Activated CD8-positive, alpha-beta memory T cell treated with anti-CD3 and anti-CD28 coated beads for 36 hours (primary cell): ENCODE data around the gene CFAP97. TPM values are rescaled to one million over a fixed set of nuclear protein-coding genes. Genes with fewer than 3 reads are reported as not detected.

Source experiments
- CTCF ChIA-PET: fragments of 350-600 bp; sonication (Branson Sonifier 250); formaldehyde crosslinking; loops from one replicate; lab custom pipeline; 2021; ENCODE audit warnings: antibody characterized with exemption; lab: Charles Lee
- POLR2A ChIA-PET: fragments of 350-600 bp; sonication (Branson Sonifier 250); formaldehyde crosslinking; loops from one replicate; lab custom pipeline; 2021; ENCODE audit warnings: antibody characterized with exemption; lab: Charles Lee
- total RNA-seq, 2 experiments: library from RNA; stranded (reverse); gene quantifications; one replicate each; pipeline ENCODE4 v1.2.3, GENCODE V29; 2021

Gene CFAP97
- total RNA-seq, 2 experiments from 2014 or later = 54.1 to 54.7 TPM

DNA sequence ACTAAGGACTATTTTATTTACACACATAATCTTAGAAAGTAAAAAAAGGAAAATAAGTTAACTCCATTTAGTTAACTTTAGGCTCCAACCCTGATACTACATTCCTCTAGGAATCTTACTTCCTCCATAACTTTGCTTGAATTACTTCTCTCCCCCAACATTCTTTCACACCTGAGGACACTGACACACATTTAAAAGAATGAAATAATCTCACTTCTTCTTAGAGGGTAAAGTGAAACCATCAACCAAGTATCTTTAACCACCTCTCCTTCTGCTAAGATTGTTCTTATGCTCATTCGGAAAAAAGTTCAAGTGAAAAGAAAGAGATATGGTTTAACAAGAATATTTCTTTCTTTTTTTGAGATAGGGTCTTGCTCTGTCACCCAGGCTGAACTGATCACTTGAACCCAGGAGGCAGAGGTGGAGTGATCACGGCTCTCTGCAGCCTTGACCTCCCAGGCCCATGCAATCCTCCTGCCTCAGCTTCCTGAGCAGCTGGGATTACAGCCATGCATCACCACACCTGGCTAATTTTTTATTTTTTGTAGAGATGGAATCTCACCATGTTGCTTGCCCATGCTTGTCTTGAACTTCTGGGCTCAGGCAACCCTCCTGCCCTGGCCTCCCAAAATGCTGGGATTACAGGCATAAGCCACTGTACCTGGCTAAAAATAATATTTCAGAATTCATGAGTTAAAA lies 32.3 kb downstream of the CFAP97 start:
- ChIA-PET POLR2A (no interaction called here), CTCF (interaction anchor here (0.7 kb wide), 2 partner anchors 143 to 214 kb away, joined by 3 to 5 read pairs; no protein-coding TSS in a partner anchor)

DNA sequence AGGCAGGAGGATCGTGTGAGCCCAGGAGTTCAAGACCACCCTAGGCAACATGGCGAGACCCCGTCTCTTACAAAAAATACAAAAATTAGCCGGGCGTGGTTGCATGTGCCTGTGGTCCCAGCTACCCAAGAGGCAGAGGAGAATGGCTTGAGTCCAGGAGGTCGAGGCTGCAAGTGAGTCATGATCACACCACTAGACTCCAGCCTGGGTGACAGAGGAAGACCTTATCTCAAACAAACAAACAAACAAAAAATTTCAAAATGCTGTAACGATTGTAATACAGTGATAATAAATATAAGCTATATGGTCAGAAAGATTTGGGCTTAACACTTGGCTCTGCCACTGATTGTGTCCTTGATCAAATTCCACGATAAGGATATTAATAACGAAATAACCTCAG lies 36.6 kb downstream of the CFAP97 start:
- CTCF ChIA-PET = interaction anchor here (1.0 kb wide), 1 partner anchor 17 kb away, joined by 3 read pairs; no protein-coding TSS in a partner anchor
- POLR2A ChIA-PET = interaction anchor here (0.8 kb wide), 1 partner anchor 60 kb away, joined by 3 read pairs; no protein-coding TSS in a partner anchor

DNA sequence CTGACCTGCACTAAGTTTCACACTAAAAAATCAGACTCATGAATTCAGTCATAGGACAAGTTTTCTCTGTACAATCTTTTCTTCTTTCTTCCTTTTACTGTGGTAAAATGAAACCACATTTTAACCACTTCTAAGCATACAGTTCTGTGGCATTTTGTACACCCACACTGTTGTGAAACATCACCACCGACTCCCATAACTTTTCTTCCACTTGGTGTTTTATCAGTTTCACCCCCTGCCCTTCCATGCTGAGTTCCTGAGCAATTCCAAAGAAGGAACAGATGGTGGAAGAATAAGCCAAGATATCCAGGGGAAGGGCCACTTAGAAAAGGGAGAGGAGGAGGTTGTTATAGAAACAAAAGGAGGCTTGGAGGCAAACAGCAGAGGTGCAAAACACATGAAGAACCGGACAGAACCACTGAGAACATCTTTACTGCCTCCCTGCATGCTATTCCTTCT lies 38.2 kb downstream of the CFAP97 start:
- POLR2A ChIA-PET = no interaction called here
- CTCF ChIA-PET = interaction anchor here (1.9 kb wide), 1 partner anchor 18 kb away, joined by 7 read pairs; no protein-coding TSS in a partner anchor

DNA sequence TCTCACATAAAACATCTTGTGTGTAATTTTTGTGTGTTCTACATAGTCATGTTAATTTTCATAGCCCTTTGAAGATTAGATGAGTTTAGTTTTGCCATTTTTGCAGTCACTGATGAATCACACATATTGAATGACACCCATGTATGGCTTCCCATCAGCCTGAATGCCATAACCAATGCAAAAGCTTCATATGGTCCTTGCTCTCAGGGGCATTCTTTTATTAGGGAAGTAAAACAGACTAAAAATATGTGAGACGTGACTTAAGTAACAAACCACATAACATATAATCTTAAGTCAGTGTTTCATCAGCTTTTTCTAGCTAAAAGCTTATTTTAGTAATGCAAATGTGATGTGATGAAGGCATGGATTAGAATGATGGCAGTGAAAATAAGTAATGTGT lies 52.5 kb downstream of the CFAP97 start:
- CTCF ChIA-PET = interaction anchor here (1.1 kb wide), 1 partner anchor 32 kb away, joined by 4 read pairs; no protein-coding TSS in a partner anchor
- POLR2A ChIA-PET = no interaction called here

DNA sequence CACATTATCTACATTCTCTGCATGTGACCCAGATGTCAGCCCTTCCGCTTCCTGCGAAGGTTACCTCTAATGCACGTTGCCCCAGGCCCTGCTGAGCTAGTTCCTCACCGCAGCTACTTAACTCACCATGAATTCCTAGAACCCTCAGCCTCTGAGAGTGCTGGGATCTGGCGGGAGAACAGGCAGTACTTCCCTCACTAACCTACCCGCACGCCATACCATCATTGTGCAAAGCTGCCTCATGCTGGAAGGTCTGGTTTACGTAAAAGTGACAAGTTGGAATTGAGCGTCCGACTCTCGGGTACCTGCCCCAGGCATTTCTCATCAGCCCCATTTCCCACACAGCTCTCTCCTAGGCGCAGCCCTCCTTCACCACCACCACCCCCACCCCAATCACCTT lies 54.4 kb downstream of the CFAP97 start:
- POLR2A ChIA-PET = no interaction called here

DNA sequence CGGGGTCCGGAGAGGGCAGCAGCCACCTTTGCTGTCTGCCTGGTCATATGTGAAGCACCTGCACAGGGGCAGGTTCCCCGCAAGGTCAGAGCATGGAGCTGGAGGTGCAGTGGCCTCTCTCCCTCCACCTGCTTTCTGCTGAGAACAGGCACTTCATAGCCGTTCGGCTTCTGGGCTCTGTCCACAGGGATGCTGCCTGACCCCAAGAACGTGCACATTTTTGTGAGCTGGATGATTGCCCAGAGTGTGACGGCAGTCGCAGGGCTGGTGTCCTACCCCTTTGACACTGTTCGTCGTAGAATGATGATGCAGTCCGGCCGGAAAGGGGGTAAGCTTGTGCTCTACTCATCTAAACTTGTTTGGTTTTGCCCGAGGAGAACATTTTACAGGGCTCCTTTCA lies 58.2 kb downstream of the CFAP97 start:
- CTCF ChIA-PET = no interaction called here
- POLR2A ChIA-PET = no interaction called here

More for the DNA sequence above, 54.4 kb downstream of the CFAP97 start:
- CTCF ChIA-PET = interaction anchor here (1.7 kb wide), 1 partner anchor 36 kb away, joined by 5 read pairs; no protein-coding TSS in a partner anchor

DNA sequence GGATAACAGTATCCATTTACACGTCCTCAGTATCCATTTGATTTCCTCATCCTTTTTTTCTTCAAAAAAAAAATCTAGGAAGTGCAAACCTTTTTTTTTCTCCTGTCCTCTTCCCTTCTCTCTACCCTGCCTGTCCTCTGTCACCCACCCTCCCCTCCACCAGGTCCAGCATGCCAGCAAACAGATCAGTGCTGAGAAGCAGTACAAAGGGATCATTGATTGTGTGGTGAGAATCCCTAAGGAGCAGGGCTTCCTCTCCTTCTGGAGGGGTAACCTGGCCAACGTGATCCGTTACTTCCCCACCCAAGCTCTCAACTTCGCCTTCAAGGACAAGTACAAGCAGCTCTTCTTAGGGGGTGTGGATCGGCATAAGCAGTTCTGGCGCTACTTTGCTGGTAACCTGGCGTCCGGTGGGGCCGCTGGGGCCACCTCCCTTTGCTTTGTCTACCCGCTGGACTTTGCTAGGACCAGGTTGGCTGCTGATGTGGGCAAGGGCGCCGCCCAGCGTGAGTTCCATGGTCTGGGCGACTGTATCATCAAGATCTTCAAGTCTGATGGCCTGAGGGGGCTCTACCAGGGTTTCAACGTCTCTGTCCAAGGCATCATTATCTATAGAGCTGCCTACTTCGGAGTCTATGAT lies 59.1 kb downstream of the CFAP97 start:
- ChIA-PET POLR2A (no interaction called here), CTCF (interaction anchor here (1.1 to 1.5 kb wide), 2 partner anchors 11 to 52 kb away, joined by 4 to 7 read pairs; no protein-coding TSS in a partner anchor)

DNA sequence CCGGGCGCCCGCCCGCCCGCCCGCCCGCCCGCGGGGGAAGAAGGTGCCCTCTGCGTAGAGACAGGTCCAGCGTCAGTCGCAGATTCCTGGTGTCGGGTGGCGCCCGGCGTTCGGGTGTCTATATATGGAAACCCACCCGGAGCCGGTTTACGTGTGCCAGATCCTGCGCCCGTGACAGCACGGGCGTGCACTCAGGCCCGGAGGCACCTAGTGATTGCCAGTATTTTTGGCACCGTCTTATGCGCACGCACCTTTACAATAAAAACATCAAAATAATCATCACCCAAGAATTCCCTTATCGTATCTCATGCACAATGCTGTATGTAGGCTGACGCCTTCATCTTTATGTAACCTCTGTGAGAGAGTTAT lies 60.2 kb downstream of the CFAP97 start:
- ChIA-PET POLR2A (interaction anchor here (0.5 to 1.2 kb wide), 4 partner anchors 9 to 52 kb away, joined by 3 to 4 read pairs (median 3); no protein-coding TSS in a partner anchor), CTCF (interaction anchor here (0.6 to 3.0 kb wide), 8 partner anchors 9 to 104 kb away, joined by 3 to 10 read pairs (median 4); no protein-coding TSS in a partner anchor)

DNA sequence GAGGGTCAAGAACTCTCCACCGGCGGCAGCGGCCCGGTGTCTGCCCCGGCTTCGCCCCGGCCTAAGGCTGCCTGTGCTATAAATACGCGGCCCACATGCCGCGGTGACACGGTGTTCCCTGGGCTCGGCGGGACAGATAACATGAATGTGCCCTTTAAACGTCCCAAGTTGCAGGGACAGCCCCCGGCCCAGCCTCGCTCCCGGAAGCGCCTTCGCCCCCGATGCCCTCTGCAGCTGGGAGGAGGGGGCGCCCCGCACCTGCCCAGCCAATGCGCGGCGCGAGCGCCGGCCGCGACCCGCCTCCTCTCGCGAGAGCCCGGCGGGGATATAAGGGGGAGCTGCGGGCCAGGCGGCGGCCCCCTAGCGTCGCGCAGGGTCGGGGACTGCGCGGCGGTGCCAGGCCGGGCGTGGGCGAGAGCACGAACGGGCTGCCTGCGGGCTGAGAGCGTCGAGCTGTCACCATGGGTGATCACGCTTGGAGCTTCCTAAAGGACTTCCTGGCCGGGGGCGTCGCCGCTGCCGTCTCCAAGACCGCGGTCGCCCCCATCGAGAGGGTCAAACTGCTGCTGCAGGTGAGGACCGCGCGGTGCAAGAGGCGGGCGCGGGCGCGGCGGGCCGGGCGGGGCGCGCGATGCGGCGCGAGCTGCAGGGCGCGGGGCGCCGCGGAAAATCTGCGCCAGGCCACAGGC lies 60.7 kb downstream of the CFAP97 start, which contains the start of gene SLC25A4:
Gene SLC25A4 (plus strand): TSS at position 355 of the 689 bp plus-strand sequence. CDS start 107 bp downstream, at position 462.
- CTCF ChIA-PET = interaction anchor here (0.5 to 3.0 kb wide), 8 partner anchors 9 to 433 kb away, joined by 3 to 10 read pairs (median 3); no protein-coding TSS in a partner anchor
- POLR2A ChIA-PET = interaction anchor here (0.5 to 1.2 kb wide), 6 partner anchors 9 to 251 kb away, joined by 3 to 4 read pairs (median 3); no protein-coding TSS in a partner anchor

DNA sequence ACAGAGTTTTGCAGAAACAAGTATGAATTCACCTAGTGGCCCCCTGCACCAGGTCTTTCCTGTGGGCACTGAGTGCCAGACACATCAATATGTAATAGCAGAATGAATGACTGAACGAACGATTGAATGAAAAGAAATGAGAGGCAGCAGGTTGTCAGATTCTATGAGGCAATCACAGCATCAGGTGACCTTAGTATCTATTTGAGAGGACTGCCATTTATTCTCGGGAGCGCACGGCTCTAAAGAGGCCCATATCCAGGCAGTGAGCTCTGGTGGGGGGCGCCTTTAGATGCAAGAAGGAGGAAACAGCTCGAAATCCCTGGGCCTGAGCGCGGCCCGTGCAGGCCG lies 61.3 kb downstream of the CFAP97 start:
- CTCF ChIA-PET = interaction anchor here (0.5 to 3.0 kb wide), 7 partner anchors 8 to 433 kb away, joined by 3 to 10 read pairs (median 3); no protein-coding TSS in a partner anchor
- POLR2A ChIA-PET = interaction anchor here (0.5 to 1.2 kb wide), 4 partner anchors 8 to 252 kb away, joined by 3 read pairs; no protein-coding TSS in a partner anchor

DNA sequence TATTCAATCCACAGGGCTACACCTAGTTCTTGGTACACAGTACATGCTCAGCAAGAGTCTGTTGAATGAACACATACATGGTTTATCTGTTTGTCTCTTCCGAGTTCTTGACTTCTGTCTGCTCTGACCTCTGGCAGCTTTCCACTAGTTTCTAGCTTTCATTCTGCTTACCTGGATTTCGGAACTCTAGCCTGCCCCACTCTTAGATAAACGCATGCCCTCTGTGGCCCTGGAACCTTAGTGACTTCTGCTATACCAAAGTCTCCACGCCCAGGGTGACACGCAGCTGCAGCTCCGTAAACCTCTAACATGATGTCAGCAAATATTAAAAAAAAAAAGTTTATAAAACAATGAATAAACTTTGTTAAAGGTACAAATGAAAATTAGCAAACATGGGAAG lies 62.0 kb downstream of the CFAP97 start:
- POLR2A ChIA-PET = no interaction called here
- CTCF ChIA-PET = interaction anchor here (3.0 kb wide), 1 partner anchor 12 kb away, joined by 10 read pairs; no protein-coding TSS in a partner anchor

DNA sequence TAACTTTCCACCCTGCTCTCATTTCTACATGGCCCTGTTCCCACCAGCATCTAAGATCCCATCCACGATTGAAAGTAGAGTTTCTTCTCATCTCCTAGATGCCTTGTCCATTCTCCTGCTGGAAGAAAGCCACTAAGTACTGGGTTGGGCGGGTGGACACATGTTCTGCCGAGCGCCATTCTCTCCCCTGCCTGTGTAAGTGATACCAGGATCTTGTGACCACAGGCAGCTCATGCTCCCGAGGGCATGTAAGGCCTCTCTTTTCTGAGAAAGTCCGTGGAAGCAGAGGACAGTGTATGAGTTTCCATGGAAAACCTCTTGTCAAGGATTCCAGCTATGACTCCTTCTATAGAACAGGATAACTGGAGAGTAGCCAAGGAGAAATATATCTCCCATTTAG lies 64.1 kb downstream of the CFAP97 start:
- POLR2A ChIA-PET = no interaction called here
- CTCF ChIA-PET = interaction anchor here (1.7 kb wide), 1 partner anchor 17 kb away, joined by 4 read pairs; no protein-coding TSS in a partner anchor

DNA sequence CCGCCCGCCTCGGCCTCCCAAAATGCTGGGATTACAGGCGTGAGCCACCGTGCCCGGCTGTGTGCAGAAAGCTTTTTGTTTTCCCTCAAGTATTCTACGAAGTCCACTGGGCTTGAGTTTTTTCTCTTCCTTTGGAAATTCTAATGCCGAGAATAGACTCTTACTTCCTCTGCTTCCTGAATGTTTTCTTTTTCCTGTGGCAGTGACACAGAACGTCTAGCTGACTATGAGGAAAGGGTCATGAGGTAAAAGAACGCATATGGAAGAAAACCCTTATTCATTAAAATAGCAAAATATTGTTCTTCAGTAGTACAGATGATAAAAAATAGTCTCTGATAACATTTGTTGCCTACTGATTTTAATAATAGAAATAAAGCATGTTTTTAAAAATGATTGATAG lies 65.6 kb downstream of the CFAP97 start:
- ChIA-PET POLR2A (no interaction called here), CTCF (no interaction called here)

DNA sequence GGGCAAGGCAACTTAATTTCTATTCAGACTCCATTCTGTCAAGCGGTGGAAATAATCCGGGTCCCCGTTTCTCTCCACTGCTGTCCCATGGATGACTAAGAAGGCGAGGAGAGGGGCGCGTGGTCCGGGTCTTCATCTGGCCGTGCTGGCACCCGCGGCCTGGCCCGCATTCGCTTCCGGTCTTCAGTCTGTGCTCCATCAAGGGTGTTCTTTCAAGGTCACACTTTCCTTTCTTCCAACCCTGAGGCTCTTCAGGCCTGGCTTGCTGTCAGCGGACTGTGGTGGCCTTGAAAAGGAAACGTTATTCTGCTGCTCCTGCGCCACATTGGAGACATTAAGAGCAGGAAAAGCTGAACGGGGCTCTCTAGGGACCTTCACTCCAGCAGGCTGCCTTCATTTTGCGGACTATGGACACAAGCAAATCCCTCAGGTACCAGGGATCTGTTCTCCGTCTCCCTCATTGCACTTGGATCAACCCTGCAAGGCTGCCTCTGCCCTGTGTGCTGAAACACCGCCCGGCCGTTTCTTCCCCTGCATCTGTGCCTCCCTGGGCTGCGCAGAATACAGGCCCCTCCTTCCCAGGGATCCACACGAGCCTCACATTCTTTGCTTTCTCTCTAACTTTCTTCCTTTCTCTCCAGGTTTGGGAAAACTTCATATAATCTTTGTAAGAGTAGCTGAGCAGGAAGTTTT lies 66.4 kb downstream of the CFAP97 start:
- CTCF ChIA-PET = interaction anchor here (1.3 kb wide), 1 partner anchor 132 kb away, joined by 4 read pairs; no protein-coding TSS in a partner anchor
- POLR2A ChIA-PET = no interaction called here

DNA sequence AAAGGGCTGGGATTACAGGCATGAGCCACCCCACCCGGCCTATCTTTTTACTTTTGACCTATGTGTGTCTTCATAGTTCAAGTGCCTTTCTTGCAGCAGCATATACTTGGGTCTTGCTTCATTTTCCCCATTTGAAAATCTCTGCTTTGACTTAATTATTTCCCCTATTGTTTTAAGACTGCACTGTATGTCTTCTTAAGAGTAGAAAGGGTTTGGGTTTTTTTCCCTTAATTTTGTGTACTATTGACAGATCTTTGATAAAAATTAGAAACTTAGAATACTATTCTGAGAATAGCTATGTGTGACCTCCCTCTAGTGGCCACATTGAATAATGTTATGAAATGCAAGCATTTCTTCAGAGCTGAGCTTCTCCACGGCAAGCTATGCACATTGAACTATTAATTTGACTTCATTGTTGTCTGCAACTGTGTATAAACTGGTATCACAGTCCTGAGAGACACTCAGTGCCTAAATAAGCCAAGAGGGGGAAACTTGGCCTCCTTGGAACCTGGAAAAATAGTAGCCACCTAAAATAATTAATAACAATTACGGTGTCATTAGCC lies 69.4 kb downstream of the CFAP97 start:
- CTCF ChIA-PET = interaction anchor here (0.8 to 2.4 kb wide), 11 partner anchors 9 to 391 kb away, joined by 3 to 10 read pairs (median 3); partner anchors contain the start of gene SLC25A4
- POLR2A ChIA-PET = interaction anchor here (1.1 kb wide), 1 partner anchor 9 kb away, joined by 3 read pairs; the partner anchor contains the start of gene SLC25A4

DNA sequence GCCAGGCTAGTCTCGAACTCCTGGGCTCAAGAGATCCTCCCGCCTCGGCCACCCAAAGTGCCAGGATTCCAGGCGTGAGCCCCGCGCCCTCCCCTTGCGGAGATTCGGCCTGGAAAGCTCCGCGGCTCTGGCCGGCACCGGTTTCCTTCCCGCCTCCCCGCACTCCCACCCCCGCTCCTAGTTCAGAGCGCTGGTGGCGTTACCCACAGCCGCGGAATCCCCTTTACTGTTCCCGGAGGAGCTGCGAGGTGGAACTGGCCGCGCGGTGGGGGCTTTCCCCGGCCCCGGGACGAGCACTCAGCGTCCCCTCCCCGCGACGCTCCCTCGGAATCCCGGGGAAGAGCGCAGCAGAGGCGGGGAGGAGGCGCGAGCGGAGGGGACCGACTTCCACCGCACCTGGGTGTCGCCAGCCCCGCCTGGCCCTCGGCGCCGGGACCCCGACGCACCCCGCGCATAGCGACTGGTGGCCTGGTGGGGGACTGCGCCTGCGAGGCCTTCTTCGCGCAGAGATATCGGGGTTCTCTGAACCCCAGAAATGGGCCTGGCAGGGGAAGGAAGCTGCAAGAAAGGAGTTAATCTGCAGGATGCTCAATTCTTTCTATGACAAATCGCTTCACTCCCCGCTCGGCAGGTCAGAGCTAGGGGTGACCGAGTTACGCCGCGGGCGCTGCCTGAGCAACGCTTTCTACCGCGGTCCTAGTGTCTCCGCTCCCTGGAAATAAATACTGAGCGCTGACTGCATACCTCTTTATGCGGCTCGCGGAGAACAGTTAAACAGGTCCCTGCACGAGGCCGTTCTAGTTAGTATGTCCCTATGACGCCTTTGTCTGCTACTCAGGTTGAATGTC lies 75.3 kb downstream of the CFAP97 start:
- POLR2A ChIA-PET = no interaction called here
- CTCF ChIA-PET = interaction anchor here (1.3 to 1.4 kb wide), 2 partner anchors 87 to 97 kb away, joined by 3 read pairs; no protein-coding TSS in a partner anchor
